HCT116 (cell line): ENCODE results near the gene HDAC1. TPM values are rescaled to one million over a fixed set of nuclear protein-coding genes. Genes with fewer than 3 reads are reported as not detected.

ENCODE experiments used
- ATAC-seq: fragments of 200-7000 bp; cut with Tn5 transposase; 2 replicates; pipeline ENCODE4 v1.9.1; 2020; ENCODE audit warnings: mild to moderate bottlenecking, moderate library complexity
- BruUV-seq: library from RNA; stranded (reverse); fragments of 400-500 nt; replicated peaks from 2 replicates; lab custom pipeline; 2021; lab: Mats Ljungman, UMichigan
- CTCF ChIA-PET: fragments of 300-600 bp; sonication (Branson Sonifier 250); formaldehyde crosslinking; loops from one replicate; lab custom pipeline; 2021; ENCODE audit warnings: antibody characterized with exemption; lab: Charles Lee
- POLR2A ChIA-PET: fragments of 300-600, 350-600 bp; sonication (Branson Sonifier 250); formaldehyde crosslinking; loops from one replicate; lab custom pipeline; 2021; ENCODE audit warnings: antibody characterized with exemption; lab: Charles Lee
- RAD21 ChIA-PET, 2 experiments: fragments of 300-600 bp; sonication (Branson Sonifier 250); formaldehyde crosslinking; loops; one replicate each; lab custom pipeline; 2023; ENCODE audit warnings: low total read pairs in 2 of 2; ENCODE audit not compliant: uncharacterized antibody in 2 of 2, unreplicated experiment in 2 of 2, low non-redundant PET in 1 of 2; lab: Charles Lee
- DNase-seq: peaks from one replicate; pipeline ENCODE4 v3.0.0-alpha.2; 2010; ENCODE audit warnings: low read depth, low spot score
- H2AFZ ChIP-seq: fragments of 200-600 bp; shearing (Covaris generic), sonication (generic); 2 replicates; pipeline ENCODE4 v1.6.1; 2017; ENCODE audit warnings: low read depth, mixed run types, mixed read lengths, antibody characterized with exemption, low read length; ENCODE audit not compliant: poor library complexity, severe bottlenecking
- H3K27ac ChIP-seq: 2 replicates; pipeline ENCODE4 v1.5.1; 2012; ENCODE audit warnings: low read depth, low read length
- H3K27me3 ChIP-seq: fragments of 200-600 bp; sonication (generic); 2 replicates; pipeline ENCODE4 v1.6.1; 2016; ENCODE audit warnings: mixed run types, low read length, mixed read lengths; ENCODE audit not compliant: insufficient read depth
- H3K36me3 ChIP-seq, 2 experiments: fragments of 200-500 bp in 1 of 2; fragments of 200-600 bp in 1 of 2; sonication (Bioruptor generic) in 1 of 2; sonication (generic) in 1 of 2; 2 replicates each; pipeline versions ENCODE4 v1.5.1 to v1.6.1; 2014 to 2016; ENCODE audit warnings: low read length in 2 of 2, inconsistent platforms in 1 of 2, mixed read lengths in 1 of 2, mixed run types in 1 of 2; ENCODE audit not compliant: insufficient read depth in 2 of 2, control insufficient read depth in 1 of 2
- H3K4me1 ChIP-seq, 2 experiments: fragments of 200-600 bp in 1 of 2; sonication (generic) in 1 of 2; 2 replicates each; pipeline versions ENCODE4 v1.5.1 to v1.6.1; 2012 to 2017; ENCODE audit warnings: low read length in 2 of 2, inconsistent platforms in 1 of 2, mild to moderate bottlenecking in 1 of 2, mixed read lengths in 1 of 2, mixed run types in 1 of 2, moderate library complexity in 1 of 2; ENCODE audit not compliant: insufficient read depth in 2 of 2, control insufficient read depth in 1 of 2
- H3K4me2 ChIP-seq: fragments of 200-600 bp; sonication (generic); 2 replicates; pipeline ENCODE4 v1.6.1; 2017; ENCODE audit warnings: mixed run types, low read length, mixed read lengths
- H3K4me3 ChIP-seq, 2 experiments: fragments of 200-600 bp in 1 of 2; sonication (generic) in 1 of 2; replicated peaks in 1 of 2; 2 replicates each; pipeline ENCODE4 v1.5.1; 2011 to 2016; ENCODE audit warnings: low read length in 2 of 2, control low read depth in 1 of 2, low read depth in 1 of 2, mild to moderate bottlenecking in 1 of 2, mixed read lengths in 1 of 2, mixed run types in 1 of 2
- H3K79me2 ChIP-seq: fragments of 200-600 bp; sonication (generic); 2 replicates; pipeline ENCODE4 v1.6.1; 2017; ENCODE audit warnings: mild to moderate bottlenecking, mixed run types, low read length, moderate library complexity, mixed read lengths; ENCODE audit not compliant: insufficient read depth
- H3K9ac ChIP-seq: fragments of 200-600 bp; sonication (generic); 2 replicates; pipeline ENCODE4 v1.6.1; 2016; ENCODE audit warnings: low read length, mixed read lengths
- H3K9me2 ChIP-seq: fragments of 200-600 bp; sonication (generic), shearing (Covaris generic); 2 replicates; pipeline ENCODE4 v1.6.1; 2017; ENCODE audit warnings: mixed run types, mild to moderate bottlenecking, moderate library complexity; ENCODE audit not compliant: insufficient read depth
- H3K9me3 ChIP-seq, 2 experiments: fragments of 200-500 bp in 1 of 2; fragments of 200-600 bp in 1 of 2; sonication (Bioruptor generic) in 1 of 2; sonication (generic) in 1 of 2; 2 replicates each; pipeline ENCODE4 v1.6.1; 2014 to 2017; ENCODE audit warnings: low read length in 2 of 2, mixed read lengths in 2 of 2, inconsistent platforms in 1 of 2, low read depth in 1 of 2, mild to moderate bottlenecking in 1 of 2, mixed run types in 1 of 2, moderate library complexity in 1 of 2; ENCODE audit not compliant: control insufficient read depth in 1 of 2, insufficient read depth in 1 of 2
- H4K20me1 ChIP-seq: fragments of 200-600 bp; sonication (generic), shearing (Covaris generic); 2 replicates; pipeline ENCODE4 v1.6.1; 2017; ENCODE audit warnings: mixed run types, mild to moderate bottlenecking, moderate library complexity; ENCODE audit not compliant: insufficient read depth
- ELF1 ChIP-seq: IDR thresholded peaks from 2 replicates; pipeline ENCODE4 v1.6.1; 2012; ENCODE audit warnings: low read depth, borderline replicate concordance
- EZH2 ChIP-seq: fragments of 200-600 bp; sonication (generic); IDR thresholded peaks from 2 replicates; pipeline ENCODE4 v1.6.1; 2017; ENCODE audit warnings: antibody characterized with exemption, mixed run types
- EZH2phosphoT487 ChIP-seq: fragments of 200-600 bp; IDR thresholded peaks from 2 replicates; pipeline ENCODE4 v1.6.1; 2018; ENCODE audit warnings: antibody characterized with exemption, borderline replicate concordance
- JUND ChIP-seq: IDR thresholded peaks from 2 replicates; pipeline ENCODE4 v1.6.1; 2012
- POLR2A ChIP-seq: IDR thresholded peaks from 2 replicates; pipeline ENCODE4 v1.7.0; 2011; ENCODE audit warnings: borderline replicate concordance; ENCODE audit not compliant: insufficient read depth, insufficient read length; ENCODE audit errors: extremely low read depth
- POLR2AphosphoS5 ChIP-seq: IDR thresholded peaks from 2 replicates; pipeline ENCODE4 v1.6.1; 2011; ENCODE audit warnings: mild to moderate bottlenecking, low read depth, low read length, moderate library complexity
- RAD21 ChIP-seq: IDR thresholded peaks from 2 replicates; pipeline ENCODE4 v1.6.1; 2012; ENCODE audit warnings: low read depth, mild to moderate bottlenecking
- REST ChIP-seq: IDR thresholded peaks from 2 replicates; pipeline ENCODE4 v1.6.1; 2012; ENCODE audit warnings: low read depth
- SIN3A ChIP-seq: IDR thresholded peaks from 2 replicates; pipeline ENCODE4 v1.6.1; 2012; ENCODE audit warnings: low read depth
- SP1 ChIP-seq: IDR thresholded peaks from 2 replicates; pipeline ENCODE4 v1.6.1; 2012; ENCODE audit warnings: low read depth
- YY1 ChIP-seq: IDR thresholded peaks from 2 replicates; pipeline ENCODE4 v1.6.1; 2011; ENCODE audit warnings: low read length, low read depth, moderate library complexity, mild to moderate bottlenecking; ENCODE audit not compliant: insufficient replicate concordance; ENCODE audit errors: extremely low read depth
- ZBTB33 ChIP-seq: IDR thresholded peaks from 2 replicates; pipeline ENCODE4 v1.6.1; 2011; ENCODE audit warnings: mild to moderate bottlenecking, low read length, moderate library complexity; ENCODE audit not compliant: insufficient replicate concordance; ENCODE audit errors: extremely low read depth
- ZNF274 ChIP-seq: fragments of 200-500 bp; sonication (Bioruptor generic); IDR thresholded peaks from 2 replicates; pipeline ENCODE4 v1.6.1; 2014; ENCODE audit warnings: mild to moderate bottlenecking, low read depth, low read length, inconsistent platforms
- intact Hi-C: fragments of 100-400 bp; cut with micrococcal nuclease; formaldehyde crosslinking; loops from 2 replicates; pipeline ENCODE4 v1.10.0; 2022
- total RNA-seq: library from RNA; stranded (reverse); gene quantifications from one replicate; pipeline ENCODE4 v1.2.1, GENCODE V29; 2021; ENCODE audit not compliant: unreplicated experiment
- TF ChIP-seq, protein P1 (sequence below), 3 experiments: fragments of 200-600 bp in 1 of 3; sonication (generic) in 1 of 3; IDR thresholded peaks in 2 of 3; conservative IDR thresholded peaks in 1 of 3; 2 replicates each; pipeline ENCODE4 v1.5.1; 2012 to 2017; ENCODE audit warnings: low read depth in 2 of 3, low read length in 2 of 3, antibody characterized with exemption in 1 of 3, borderline replicate concordance in 1 of 3, control low read depth in 1 of 3, mild to moderate bottlenecking in 1 of 3, mixed read lengths in 1 of 3, mixed run types in 1 of 3, moderate library complexity in 1 of 3; ENCODE audit not compliant: insufficient read depth in 1 of 3

The HDAC1 gene
- total RNA-seq, 1 experiment from 2014 or later, result 232 TPM

- DNase-seq, result no peak
- ChIA-PET RAD21 (no interaction called here), POLR2A (no interaction called here), CTCF (interaction anchor here (1.2 kb wide), 1 partner anchor 19 kb away, joined by 3 read pairs; no protein-coding TSS in a partner anchor)
- no peak within 1 kb of the TSS; the same call in 1 of the 2 replicates for H3K27ac ChIP-seq
- H3K79me2 ChIP-seq, result no peaks in the 10 kb centered on the region
- H3K27me3 ChIP-seq, result no peaks in the 10 kb centered on the region
- H3K4me3 ChIP-seq, result no peak within 1 kb of the TSS
- TF ChIP-seq EZH2, result no peak
- TF ChIP-seq ZBTB33, result no peak
- no peak for TF ChIP-seq RAD21
- no peak for TF ChIP-seq YY1
- TF ChIP-seq SIN3A, result no peak
- TF ChIP-seq POLR2AphosphoS5, result no peak
- TF ChIP-seq ELF1, result no peak
- TF ChIP-seq REST, result no peak
- no peak for TF ChIP-seq POLR2A
- no peak for TF ChIP-seq ZNF274
- TF ChIP-seq, protein P1, sequence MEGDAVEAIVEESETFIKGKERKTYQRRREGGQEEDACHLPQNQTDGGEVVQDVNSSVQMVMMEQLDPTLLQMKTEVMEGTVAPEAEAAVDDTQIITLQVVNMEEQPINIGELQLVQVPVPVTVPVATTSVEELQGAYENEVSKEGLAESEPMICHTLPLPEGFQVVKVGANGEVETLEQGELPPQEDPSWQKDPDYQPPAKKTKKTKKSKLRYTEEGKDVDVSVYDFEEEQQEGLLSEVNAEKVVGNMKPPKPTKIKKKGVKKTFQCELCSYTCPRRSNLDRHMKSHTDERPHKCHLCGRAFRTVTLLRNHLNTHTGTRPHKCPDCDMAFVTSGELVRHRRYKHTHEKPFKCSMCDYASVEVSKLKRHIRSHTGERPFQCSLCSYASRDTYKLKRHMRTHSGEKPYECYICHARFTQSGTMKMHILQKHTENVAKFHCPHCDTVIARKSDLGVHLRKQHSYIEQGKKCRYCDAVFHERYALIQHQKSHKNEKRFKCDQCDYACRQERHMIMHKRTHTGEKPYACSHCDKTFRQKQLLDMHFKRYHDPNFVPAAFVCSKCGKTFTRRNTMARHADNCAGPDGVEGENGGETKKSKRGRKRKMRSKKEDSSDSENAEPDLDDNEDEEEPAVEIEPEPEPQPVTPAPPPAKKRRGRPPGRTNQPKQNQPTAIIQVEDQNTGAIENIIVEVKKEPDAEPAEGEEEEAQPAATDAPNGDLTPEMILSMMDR (IDR thresholded peaks at IDR 0.05 in 2 of 3, conservative IDR thresholded peaks at IDR 0.05 in 1 of 3; ENCODE audit: borderline replicate concordance in 1 of 3, insufficient read depth in 1 of 3, low read depth in 2 of 3, low read length in 2 of 3), result no peak
- no peak for TF ChIP-seq EZH2phosphoT487
- no peak for TF ChIP-seq JUND
- TF ChIP-seq SP1, result no peak
- TF ChIP-seq, all 23 proteins: peak for 0
- H2AFZ ChIP-seq, result peak within 1 kb of the TSS; percentile 80
- no peaks in the 10 kb centered on the region for H4K20me1 ChIP-seq
- no peak for ATAC-seq
- H3K9me2 ChIP-seq, result no peaks in the 10 kb centered on the region
- BruUV-seq, result no TSS peak
- H3K4me2 ChIP-seq, result peak within 1 kb of the TSS; percentile 54
- H3K9me3 ChIP-seq, result no peaks in the 10 kb centered on the region
- intact Hi-C loops, result no loop called here
- H3K9ac ChIP-seq, result no peak within 1 kb of the TSS
- peaks cover 12 to 25% of the 10 kb centered on the region in 2 experiments for H3K4me1 ChIP-seq
- no peaks in the 10 kb centered on the region for H3K36me3 ChIP-seq
Observed at GRCh38 chr1:32246888-32247273, 45.0 kb upstream of the HDAC1 start, which contains the start of gene FAM167B. Gene FAM167B (plus strand): TSS chr1:32247222. CDS start chr1:32247422, 200 bp downstream.
